Ectodermal cell (in vitro differentiated cells): ENCODE measurements around the gene ZNF385C.

Experiments
- H3K27ac ChIP-seq: 2 replicates; pipeline ENCODE4 v1.7.0; 2013; ENCODE audit warnings: mild to moderate bottlenecking, low read depth, low read length; ENCODE audit not compliant: insufficient read depth, poor library complexity, severe bottlenecking
- H3K27me3 ChIP-seq: 2 replicates; pipeline ENCODE4 v1.7.0; 2013; ENCODE audit warnings: mild to moderate bottlenecking, low read length; ENCODE audit not compliant: insufficient read depth, control insufficient read depth, poor library complexity, severe bottlenecking
- H3K36me3 ChIP-seq: one replicate; pipeline ENCODE4 v1.7.0; 2013; ENCODE audit warnings: low read length; ENCODE audit not compliant: control insufficient read depth, insufficient read depth
- H3K4me1 ChIP-seq: one replicate; pipeline ENCODE4 v1.7.0; 2013; ENCODE audit warnings: low read length; ENCODE audit not compliant: control insufficient read depth, insufficient read depth
- H3K4me3 ChIP-seq: 2 replicates; pipeline ENCODE4 v1.7.0; 2013; ENCODE audit warnings: low read depth, low read length, control low read depth; ENCODE audit not compliant: insufficient read depth
- H3K9me3 ChIP-seq: 2 replicates; pipeline ENCODE4 v1.7.0; 2013; ENCODE audit warnings: mild to moderate bottlenecking, low read length, moderate library complexity; ENCODE audit not compliant: control insufficient read depth
- WGBS, 2 experiments: methylation state at CpG; one replicate each; pipeline ENCODE4 v1.1.7; 2013; ENCODE audit warnings: missing lambda C conversion rate in 2 of 2; 5-methylcytosine and 5-hydroxymethylcytosine counted together

Gene ZNF385C

DNA sequence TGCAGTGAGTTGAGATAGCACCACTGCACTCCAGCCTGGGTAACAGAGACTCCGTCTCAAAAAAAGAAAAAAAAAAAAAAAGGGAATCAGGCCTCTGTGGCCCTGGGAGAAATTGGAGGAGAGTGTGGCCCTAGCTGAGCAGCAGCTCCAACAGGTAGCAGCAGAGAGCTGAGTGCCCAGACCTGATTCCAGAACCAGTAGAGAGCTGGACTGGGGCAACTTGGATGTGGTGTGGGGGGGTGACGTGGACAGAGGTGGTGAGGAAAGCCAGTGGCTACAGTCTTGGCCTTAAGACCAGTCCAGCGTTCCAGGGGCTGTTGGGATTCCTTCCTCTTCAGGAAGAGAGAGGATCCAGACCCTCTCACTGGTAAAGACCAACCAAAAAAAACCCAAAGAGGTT lies 26.0 kb upstream of the ZNF385C start:
- no peaks in the 10 kb centered on the region for H3K27me3 ChIP-seq
- 93 to 94% methylated on average over 3 of the region's 3 CpGs for WGBS, 2 experiments
- H3K27ac ChIP-seq, result no peak overlapping the region
- H3K9me3 ChIP-seq, result no peaks in the 10 kb centered on the region
- peaks cover 7% of the 10 kb centered on the region for H3K36me3 ChIP-seq
- no peak overlapping the region for H3K4me3 ChIP-seq
- peaks cover 5% of the 10 kb centered on the region for H3K4me1 ChIP-seq

GRCh38 chr17:42122371-42123303 lies 24.4 kb upstream of the ZNF385C start, which contains the start of gene HSPB9:
Gene HSPB9, plus strand, starts transcription at chr17:42122804. Its CDS starts 47 bp downstream, at chr17:42122851.
- Histone ChIP-seq H3K36me3 (peaks cover under 1% of the 10 kb centered on the region), H3K27ac (no peak within 1 kb of the TSS), H3K4me1 (peaks cover 5% of the 10 kb centered on the region), H3K4me3 (no peak within 1 kb of the TSS), H3K27me3 (no peaks in the 10 kb centered on the region), H3K9me3 (no peaks in the 10 kb centered on the region)
- 74 to 80% methylated on average over 61 of the region's 61 CpGs for WGBS, 2 experiments

GRCh38 chr17:42120770-42121769 lies 22.8 kb upstream of the ZNF385C start, which contains the start of gene KAT2A:
Gene KAT2A, minus strand, starts transcription at chr17:42121367. Its CDS starts 63 bp downstream, at chr17:42121304.
- Histone ChIP-seq H3K27me3 (no peaks in the 10 kb centered on the region), H3K9me3 (no peaks in the 10 kb centered on the region), H3K4me1 (peaks cover 5% of the 10 kb centered on the region), H3K4me3 (peak within 1 kb of the TSS; percentile 83), H3K27ac (peak within 1 kb of the TSS; percentile 72), H3K36me3 (no peaks in the 10 kb centered on the region)
- 11 to 15% methylated on average over 56 to 57 of the region's 57 CpGs for WGBS, 2 experiments

GRCh38 chr17:42120161-42120769 lies 22.0 kb upstream of the ZNF385C start:
- Histone ChIP-seq H3K4me3 (peak overlapping the region; percentile 83), H3K36me3 (no peaks in the 10 kb centered on the region), H3K4me1 (peaks cover 5% of the 10 kb centered on the region), H3K27ac (no peak overlapping the region), H3K9me3 (no peaks in the 10 kb centered on the region), H3K27me3 (no peaks in the 10 kb centered on the region)
- WGBS, 2 experiments, result 88 to 92% methylated on average over 7 of the region's 7 CpGs

DNA sequence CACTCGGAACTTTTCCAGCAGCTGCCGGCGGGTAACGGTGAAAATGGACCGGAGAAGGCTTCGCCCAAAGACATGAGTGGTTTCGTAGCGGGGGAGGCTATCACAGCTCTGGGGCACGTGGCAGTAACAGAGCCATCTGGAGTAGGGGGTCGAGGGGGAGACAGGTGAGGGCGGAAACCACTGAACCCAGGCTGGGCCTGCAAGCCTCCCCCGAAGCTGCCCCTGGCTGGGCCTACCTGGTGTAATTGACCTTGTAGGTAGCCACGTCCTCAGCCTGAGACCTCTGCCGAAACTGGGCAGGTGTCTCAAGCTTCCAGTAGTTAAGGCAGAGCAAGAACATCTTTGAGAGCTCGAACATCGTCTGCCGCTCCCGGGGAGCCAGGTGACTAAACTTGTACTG lies 21.0 kb upstream of the ZNF385C start:
- WGBS, 2 experiments, result 95% methylated on average over 18 of the region's 18 CpGs
- H3K9me3 ChIP-seq, result no peaks in the 10 kb centered on the region
- H3K36me3 ChIP-seq, result no peaks in the 10 kb centered on the region
- no peak overlapping the region for H3K4me3 ChIP-seq
- peaks cover 5% of the 10 kb centered on the region for H3K4me1 ChIP-seq
- H3K27me3 ChIP-seq, result no peaks in the 10 kb centered on the region
- no peak overlapping the region for H3K27ac ChIP-seq

DNA sequence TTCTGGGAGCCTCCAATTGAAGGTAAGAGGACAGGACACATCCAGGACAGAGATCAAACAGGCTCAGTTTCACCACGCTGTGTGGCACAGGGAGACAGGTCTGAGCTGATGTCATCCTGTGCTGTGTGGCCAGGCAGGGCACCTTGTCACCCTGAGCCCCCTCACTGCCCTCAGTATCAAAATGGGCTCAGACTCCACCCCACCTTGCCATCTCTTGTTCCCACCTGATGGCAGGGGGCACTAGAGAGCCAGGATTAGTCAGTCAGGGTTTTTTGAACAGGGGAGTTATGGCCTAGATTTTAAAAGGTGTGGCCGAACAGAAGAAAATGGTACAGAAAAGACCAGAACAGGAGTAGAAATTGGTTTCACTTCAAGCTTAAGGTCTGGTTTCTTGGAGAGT lies 20.3 kb upstream of the ZNF385C start:
- Histone ChIP-seq H3K27ac (no peak overlapping the region), H3K4me3 (no peak overlapping the region), H3K4me1 (peaks cover 5% of the 10 kb centered on the region), H3K9me3 (no peaks in the 10 kb centered on the region), H3K27me3 (no peaks in the 10 kb centered on the region), H3K36me3 (no peaks in the 10 kb centered on the region)
- 92% methylated on average over 2 of the region's 2 CpGs for WGBS, 2 experiments

DNA sequence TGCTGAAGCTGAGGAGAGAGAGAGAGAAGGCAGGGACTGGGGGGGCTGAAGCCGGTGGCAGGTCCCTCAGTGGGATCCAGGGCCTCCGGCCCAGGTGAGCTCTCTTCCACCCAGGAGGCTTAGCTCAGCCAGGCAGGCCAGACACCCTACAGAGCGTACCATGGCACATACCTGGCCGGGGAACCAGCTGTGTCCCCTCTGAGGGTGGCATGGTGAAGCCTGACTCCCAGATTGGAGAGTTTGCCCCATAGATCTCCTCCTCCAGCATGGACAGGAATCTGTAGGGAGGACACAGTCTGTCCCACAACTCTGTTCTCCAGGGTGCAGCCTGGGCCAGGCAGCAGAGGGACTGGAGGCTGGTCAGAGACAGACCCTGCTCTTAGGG lies 19.8 kb upstream of the ZNF385C start:
- Histone ChIP-seq H3K9me3 (no peaks in the 10 kb centered on the region), H3K27ac (no peak overlapping the region), H3K4me3 (no peak overlapping the region), H3K4me1 (peaks cover 5% of the 10 kb centered on the region), H3K36me3 (no peaks in the 10 kb centered on the region), H3K27me3 (no peaks in the 10 kb centered on the region)
- 94 to 95% methylated on average over 4 of the region's 4 CpGs for WGBS, 2 experiments

DNA sequence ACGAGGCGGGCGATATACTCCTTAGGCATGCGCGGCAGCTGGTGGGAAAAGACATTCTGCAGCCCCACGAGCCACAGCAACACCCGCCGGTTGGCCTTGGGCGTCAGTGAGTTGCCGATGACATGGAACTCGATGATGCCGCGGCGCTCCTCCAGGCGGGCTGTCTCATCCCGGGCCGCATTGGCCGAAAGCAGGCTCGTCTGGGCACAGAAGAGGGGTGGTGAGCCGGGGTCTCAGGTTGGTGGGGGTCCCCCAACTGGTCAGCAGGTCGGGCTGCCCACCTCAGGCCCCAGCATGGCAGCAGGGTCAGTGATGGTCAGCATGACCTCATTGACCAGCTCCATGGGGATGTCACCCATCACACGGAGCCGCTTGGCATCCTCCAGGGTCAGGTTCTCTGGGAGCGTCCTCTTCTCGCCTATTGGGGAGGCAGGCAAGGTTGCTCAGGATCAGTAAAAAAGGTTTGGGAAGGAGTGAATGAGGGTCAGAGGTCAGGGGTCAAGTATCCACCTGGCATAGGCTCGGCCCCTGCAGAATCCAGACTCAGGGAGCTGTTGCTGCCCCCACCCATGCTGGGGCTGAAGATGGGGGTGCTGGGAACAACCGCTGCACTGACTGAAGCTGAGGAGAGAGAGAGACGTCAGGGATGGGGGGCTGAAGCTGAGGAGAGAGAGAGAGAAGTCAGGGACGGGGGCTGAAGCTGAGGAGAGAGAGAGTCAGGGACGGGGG lies 19.3 kb upstream of the ZNF385C start:
- no peak overlapping the region for H3K27ac ChIP-seq
- no peaks in the 10 kb centered on the region for H3K9me3 ChIP-seq
- H3K4me3 ChIP-seq, result no peak overlapping the region
- WGBS, 2 experiments, result 93 to 94% methylated on average over 30 of the region's 30 CpGs
- H3K36me3 ChIP-seq, result no peaks in the 10 kb centered on the region
- H3K4me1 ChIP-seq, result peaks cover 5% of the 10 kb centered on the region
- no peaks in the 10 kb centered on the region for H3K27me3 ChIP-seq

GRCh38 chr17:42116705-42117396 lies 18.6 kb upstream of the ZNF385C start:
- 57 to 61% methylated on average over 18 of the region's 18 CpGs for WGBS, 2 experiments
- Histone ChIP-seq H3K36me3 (no peaks in the 10 kb centered on the region), H3K4me1 (peaks cover 5% of the 10 kb centered on the region), H3K4me3 (no peak overlapping the region), H3K9me3 (no peaks in the 10 kb centered on the region), H3K27ac (no peak overlapping the region), H3K27me3 (no peaks in the 10 kb centered on the region)
